HG02885 (cell line): ENCODE results near the gene ACVR2A.

Experiments used
- ATAC-seq: cut with Tn5 transposase; IDR thresholded peaks from one replicate; pipeline ENCODE4 v1.9.1; 2021; ENCODE audit warnings: mild to moderate bottlenecking; ENCODE audit not compliant: unreplicated experiment, poor library complexity

Gene ACVR2A

DNA sequence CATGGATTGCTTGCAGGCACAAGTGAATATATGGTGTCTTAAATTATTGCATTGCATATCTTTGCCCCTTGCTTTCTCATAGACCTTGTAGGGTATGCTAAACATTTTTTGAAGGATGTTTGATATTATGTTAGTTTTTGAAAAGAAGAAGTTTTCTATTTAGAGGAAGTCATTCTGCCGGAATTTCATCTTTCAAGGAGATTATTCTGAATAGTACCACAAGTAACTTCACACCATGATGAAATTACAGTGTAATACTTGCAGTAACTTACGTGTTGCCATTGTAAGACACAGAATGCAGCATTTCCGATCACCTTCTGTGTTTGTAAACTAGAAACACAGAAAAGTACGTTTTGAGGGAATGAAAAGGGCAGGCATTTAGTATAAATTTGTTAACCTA, 71.9 kb downstream of the ACVR2A start:
- ATAC-seq: no peak

DNA sequence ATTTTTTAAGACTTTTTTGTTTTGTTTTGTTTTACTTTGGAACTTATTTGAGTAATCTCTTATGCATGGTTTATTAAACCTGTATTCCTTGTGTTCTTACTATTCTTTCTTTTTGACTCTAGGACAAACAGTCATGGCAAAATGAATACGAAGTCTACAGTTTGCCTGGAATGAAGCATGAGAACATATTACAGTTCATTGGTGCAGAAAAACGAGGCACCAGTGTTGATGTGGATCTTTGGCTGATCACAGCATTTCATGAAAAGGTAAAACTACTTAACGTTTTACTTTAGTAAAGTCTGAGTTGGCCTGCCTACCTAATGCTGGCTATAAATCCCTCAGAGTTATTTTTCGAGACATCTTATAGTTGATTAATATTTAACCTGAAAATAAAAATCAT, 72.3 kb downstream of the ACVR2A start:
- ATAC-seq: no peak

DNA sequence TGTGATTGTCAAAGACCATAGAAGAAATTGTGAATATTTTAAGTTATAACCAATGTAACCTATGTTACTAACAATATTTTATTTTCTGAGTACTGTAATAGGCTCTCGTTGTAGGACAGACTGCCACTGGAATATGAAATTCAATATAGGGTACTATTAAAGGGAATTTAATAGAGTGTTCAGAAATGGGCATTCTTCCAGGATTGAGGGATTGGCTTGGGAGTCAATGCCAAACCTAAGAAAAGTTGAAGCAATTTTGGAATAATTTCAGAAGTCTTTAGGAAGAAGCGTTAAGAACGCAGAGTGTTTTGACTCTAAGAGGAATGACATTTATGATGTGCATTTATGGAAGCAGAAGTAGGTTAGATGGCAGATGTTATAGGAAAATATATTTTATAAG, 79.0 kb downstream of the ACVR2A start:
- no peak for ATAC-seq

DNA sequence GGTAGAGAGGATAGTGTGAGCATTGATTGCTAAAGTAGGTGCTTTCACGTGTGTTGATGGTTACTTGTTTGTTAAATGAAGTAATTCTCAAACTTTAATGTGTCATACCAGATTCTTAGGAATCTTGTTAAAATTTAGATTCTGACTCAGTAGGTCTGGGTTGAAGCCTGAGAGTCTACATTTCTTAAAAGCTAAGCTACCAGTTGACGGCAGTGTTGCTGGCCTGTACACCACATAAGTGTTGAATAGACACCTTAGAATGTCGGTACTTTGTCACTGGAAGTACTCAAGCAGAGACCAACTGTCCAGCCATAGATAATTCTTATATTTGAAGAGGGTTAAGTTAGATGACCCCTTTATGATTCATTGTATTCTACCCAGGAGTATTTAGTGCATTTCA, 79.8 kb downstream of the ACVR2A start:
- no peak for ATAC-seq

DNA sequence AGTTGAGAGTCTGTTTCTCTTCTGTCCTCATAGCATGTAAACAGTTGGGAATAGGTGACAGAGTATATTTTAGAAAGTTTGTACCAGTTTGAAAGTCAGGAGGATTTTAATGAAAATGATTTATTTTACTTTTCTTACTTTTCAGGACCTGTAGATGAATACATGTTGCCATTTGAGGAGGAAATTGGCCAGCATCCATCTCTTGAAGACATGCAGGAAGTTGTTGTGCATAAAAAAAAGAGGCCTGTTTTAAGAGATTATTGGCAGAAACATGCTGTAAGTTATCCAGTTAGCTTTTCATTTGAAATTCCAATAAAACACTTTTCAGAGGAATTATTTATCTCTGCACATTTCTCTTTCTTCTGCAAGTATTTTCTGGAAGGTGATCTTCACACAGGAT, 81.1 kb downstream of the ACVR2A start:
- no peak for ATAC-seq

DNA sequence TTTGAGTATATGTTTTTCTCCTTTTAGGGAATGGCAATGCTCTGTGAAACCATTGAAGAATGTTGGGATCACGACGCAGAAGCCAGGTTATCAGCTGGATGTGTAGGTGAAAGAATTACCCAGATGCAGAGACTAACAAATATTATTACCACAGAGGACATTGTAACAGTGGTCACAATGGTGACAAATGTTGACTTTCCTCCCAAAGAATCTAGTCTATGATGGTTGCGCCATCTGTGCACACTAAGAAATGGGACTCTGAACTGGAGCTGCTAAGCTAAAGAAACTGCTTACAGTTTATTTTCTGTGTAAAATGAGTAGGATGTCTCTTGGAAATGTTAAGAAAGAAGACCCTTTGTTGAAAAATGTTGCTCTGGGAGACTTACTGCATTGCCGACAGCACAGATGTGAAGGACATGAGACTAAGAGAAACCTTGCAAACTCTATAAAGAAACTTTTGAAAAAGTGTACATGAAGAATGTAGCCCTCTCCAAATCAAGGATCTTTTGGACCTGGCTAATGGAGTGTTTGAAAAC, 82.3 kb downstream of the ACVR2A start:
- ATAC-seq: no peak

DNA sequence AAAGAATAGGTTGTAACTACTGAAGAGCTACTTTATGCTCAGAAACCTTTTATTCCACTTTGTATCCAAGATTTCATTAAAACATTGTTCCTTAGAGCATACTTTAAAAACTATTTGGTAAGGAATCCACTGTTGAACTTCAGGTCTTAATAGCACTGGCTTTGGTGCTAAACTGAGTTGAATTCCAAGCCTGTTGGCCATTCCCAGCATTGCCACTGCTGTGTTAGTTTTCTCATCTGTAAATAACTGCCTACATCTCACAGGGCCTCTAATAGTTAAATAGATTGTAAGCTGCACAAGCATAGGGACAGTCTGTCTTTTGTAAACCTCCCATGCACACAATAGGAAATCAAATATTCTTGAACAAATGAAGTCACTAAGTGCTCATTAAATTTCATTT, 89.1 kb downstream of the ACVR2A start:
- no peak for ATAC-seq

DNA sequence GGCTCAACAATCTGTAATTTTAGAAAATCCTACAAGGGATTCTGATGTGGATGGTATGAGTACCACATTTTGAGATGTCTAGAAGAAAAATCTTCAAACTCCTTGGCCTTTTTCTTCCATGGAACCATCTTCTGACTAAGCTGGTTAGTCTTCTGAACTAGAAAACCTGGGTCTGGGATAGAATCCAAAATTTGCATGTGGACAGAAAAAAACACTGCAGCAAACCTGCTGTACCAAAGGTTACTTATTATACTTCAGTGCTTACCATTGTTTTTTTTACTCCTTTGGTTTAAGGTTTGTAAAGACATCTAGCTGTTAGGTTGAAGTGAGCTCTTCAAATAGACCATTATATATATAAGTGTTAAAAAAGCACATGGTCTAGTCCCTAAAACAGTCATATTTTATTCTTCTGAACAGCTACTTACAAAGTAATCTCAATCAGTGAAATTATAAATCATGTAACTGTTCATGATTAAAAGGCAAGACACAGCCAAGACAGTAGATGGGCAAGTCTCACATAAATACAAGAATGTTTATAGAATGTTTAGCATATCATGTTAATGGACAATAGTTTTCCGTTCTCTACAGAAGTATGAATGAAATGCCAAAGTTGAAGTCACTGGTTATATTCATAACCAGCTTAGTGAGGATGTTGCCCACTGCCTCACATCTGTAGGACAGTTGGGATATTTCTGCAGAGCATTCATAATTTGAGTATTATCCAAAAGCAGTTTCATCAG, 90.2 kb downstream of the ACVR2A start:
- no peak for ATAC-seq

DNA sequence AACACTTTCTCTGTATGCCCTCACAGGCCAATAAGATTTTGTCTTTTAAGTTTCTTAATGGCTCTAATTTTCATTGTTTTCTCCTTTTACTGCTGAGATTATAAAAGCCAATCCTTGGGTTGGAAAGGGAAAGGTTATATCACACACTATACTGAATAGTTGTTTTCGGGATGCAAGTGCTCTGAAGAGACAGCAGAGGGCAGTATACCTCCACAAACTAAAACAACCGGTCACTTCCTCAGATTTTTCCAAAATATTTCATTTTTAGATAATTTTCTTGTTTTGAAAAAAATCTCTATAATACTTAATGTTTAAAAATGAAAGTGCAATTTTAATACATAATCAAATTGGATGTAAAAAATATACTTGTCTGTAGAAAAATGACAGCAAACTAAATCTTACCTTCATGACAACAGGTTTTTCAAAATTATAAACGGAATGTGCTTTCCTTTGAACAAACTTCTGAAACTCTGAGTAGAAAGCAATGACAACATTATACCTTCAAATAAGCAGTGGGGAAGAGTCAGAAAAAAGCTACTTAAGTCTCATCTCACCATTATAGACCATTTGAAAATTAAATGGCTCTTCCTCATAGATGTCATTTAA, 93.0 kb downstream of the ACVR2A start:
- ATAC-seq: peak; percentile 77

DNA sequence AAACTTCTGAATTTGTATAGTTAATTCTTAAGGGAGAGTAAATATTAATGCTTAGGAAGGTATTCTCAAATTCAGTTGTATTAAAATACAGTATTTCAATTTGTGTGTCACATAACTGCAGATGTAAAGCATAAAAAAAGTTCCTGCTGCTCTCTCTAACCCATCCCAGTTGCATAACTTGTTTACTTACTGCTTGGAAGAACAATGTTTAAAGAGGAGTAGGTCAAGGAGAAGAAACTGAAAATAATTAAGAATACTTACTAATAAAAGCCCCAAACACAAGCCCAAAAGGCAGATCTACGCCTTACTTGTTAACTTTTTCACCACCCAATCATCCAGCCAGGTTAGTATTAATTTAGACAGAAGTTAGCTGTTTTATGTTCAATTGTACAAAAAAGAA, 94.5 kb downstream of the ACVR2A start:
- no peak for ATAC-seq

DNA sequence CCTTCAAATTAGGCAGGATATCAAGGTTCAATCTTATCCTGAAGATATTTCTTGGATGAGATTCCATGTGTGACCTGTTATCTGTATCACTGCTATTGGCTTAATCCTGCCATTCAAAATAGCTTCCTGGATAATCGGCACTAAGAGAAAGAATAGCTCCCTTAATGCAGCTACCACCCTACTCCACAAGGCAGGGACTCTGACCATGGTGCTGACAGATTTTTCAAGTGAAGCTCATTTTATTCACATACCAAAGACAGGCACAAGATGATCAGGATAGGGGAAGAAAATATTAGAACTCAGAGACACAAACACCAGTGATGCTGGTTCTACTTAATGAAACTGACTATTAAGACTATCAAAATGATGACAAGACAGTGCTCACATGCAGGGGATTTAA, 100.8 kb downstream of the ACVR2A start:
- no peak for ATAC-seq

DNA sequence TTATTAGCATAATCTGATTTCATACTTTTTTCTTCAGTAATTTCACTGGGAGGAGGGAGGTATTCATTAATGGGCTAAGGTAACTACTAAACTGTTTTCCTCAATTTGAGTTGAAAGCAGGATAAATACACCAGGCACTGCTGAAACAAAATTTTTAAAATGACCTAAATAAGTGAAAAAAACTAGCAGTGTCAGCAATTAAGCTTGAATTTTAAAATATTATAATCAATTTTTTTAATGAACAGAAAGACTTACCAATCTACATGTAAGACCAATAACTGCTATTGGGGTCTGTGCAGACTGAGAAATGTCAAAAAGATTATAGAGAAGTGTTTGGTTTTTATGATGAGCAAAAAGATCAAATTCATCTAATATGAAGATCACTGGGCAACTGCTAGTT, 107.3 kb downstream of the ACVR2A start:
- ATAC-seq: no peak

DNA sequence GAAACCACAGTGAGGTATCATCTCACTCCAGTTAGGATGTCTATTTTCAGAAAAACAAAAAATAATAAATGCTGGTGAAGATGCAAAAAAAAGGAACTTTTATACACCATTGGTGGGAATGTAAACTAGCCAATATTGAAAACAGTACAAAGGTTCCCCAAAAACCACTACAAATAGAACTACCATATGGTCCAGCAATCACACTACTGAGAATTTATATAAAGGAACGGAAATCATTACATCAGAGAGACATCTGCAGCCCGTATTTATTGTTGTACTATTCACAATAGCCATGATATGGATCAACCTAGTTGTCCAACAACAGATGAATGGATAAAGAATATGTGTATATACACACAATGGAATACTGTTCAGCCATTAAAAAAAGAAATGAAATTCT, 123.7 kb downstream of the ACVR2A start:
- no peak for ATAC-seq

DNA sequence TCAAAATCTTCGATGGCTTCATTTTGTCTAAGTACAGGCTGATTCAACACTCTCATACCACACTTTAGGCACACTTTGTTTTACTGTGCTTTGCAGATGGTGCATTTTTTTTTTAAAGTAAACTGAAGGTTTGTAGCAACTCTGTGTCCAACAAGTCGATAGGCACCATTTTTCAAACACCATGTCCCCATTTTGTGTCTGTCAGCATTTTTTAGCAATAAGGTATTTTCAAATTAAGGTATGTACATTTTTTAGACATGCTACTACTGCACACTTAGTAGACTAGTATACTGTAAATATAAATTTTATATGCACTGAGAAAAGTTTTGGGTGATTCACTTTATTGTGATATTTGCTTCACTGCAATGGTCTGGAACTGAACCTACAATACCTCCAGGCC, 131.3 kb downstream of the ACVR2A start:
- no peak for ATAC-seq

DNA sequence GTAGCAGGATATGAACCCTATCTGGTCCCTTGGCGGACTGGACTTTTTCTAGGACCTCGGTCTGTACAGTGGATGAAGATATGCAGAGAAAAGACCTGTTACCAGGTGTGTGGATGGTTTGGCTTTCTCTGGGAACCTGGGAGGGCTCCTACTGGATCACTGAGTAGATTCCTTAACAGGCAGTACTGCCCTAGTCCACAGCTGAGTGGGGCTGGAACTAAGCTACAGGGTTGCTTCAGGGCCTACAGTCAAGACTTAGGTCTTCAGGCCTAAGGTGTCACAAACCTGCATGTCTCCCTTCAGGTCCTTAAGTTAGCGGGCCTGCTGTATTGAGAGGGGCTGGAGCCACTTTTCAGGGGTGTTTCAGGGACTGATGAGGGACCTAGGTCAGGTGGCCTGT, 132.8 kb downstream of the ACVR2A start:
- ATAC-seq: no peak
